OCI-LY1 (cell line): ENCODE data around the gene CDKN3.

ENCODE experiments used
- H2AFZ ChIP-seq: fragments of 200-600 bp; sonication (generic), shearing (Covaris generic); 2 replicates; pipeline ENCODE4 v1.6.0; 2014; ENCODE audit warnings: antibody characterized with exemption, mild to moderate bottlenecking, low read length
- H3F3A ChIP-seq: fragments of 200-600 bp; sonication (generic), shearing (Covaris generic); 2 replicates; pipeline ENCODE4 v1.6.0; 2014; ENCODE audit warnings: mild to moderate bottlenecking, antibody characterized with exemption, low read length, moderate library complexity; ENCODE audit not compliant: insufficient read depth
- H3K27ac ChIP-seq: fragments of 200-600 bp; sonication (generic); 2 replicates; pipeline ENCODE4 v1.5.1; 2014; ENCODE audit warnings: low read length, mixed run types, mild to moderate bottlenecking, low read depth; ENCODE audit not compliant: poor library complexity, severe bottlenecking
- H3K27me3 ChIP-seq: fragments of 200-600 bp; sonication (generic); 2 replicates; pipeline ENCODE4 v1.6.0; 2014; ENCODE audit warnings: antibody characterized with exemption, mild to moderate bottlenecking, low read length, moderate library complexity; ENCODE audit not compliant: insufficient read depth
- H3K36me3 ChIP-seq: fragments of 200-600 bp; sonication (generic); 2 replicates; pipeline ENCODE4 v1.6.1; 2014; ENCODE audit warnings: mild to moderate bottlenecking, antibody characterized with exemption, low read length, moderate library complexity, mixed read lengths; ENCODE audit not compliant: insufficient read depth
- H3K4me1 ChIP-seq: fragments of 200-600 bp; sonication (generic); 2 replicates; pipeline ENCODE4 v1.5.1; 2014; ENCODE audit warnings: mild to moderate bottlenecking, low read length, moderate library complexity; ENCODE audit not compliant: insufficient read depth, severe bottlenecking
- H3K4me2 ChIP-seq: fragments of 200-600 bp; sonication (generic), shearing (Covaris generic); 2 replicates; pipeline ENCODE4 v1.6.1; 2014; ENCODE audit warnings: low read length
- H3K4me3 ChIP-seq: fragments of 200-600 bp; sonication (generic); 2 replicates; pipeline ENCODE4 v1.5.1; 2014; ENCODE audit warnings: low read length, low read depth, mild to moderate bottlenecking, mixed read lengths; ENCODE audit not compliant: poor library complexity, severe bottlenecking
- H3K79me2 ChIP-seq: fragments of 200-600 bp; shearing (Covaris generic); 2 replicates; pipeline ENCODE4 v1.6.1; 2016; ENCODE audit warnings: mixed run types, low read length, mixed read lengths; ENCODE audit not compliant: insufficient read depth
- H3K9ac ChIP-seq: fragments of 200-600 bp; sonication (generic), shearing (Covaris generic); 2 replicates; pipeline ENCODE4 v1.6.1; 2014; ENCODE audit warnings: mild to moderate bottlenecking, low read length, mixed read lengths
- H3K9me2 ChIP-seq: fragments of 200-600 bp; sonication (generic), shearing (Covaris generic); 2 replicates; pipeline ENCODE4 v1.6.1; 2014; ENCODE audit warnings: low read depth, mild to moderate bottlenecking, low read length, mixed read lengths
- H3K9me3 ChIP-seq: fragments of 200-600 bp; shearing (Covaris generic); 2 replicates; pipeline ENCODE4 v1.6.1; 2014; ENCODE audit warnings: low read length, mixed read lengths
- H4K20me1 ChIP-seq: fragments of 200-600 bp; sonication (generic), shearing (Covaris generic); 2 replicates; pipeline ENCODE4 v1.6.0; 2016; ENCODE audit warnings: mild to moderate bottlenecking, low read length; ENCODE audit not compliant: insufficient read depth
- CTCF ChIP-seq: fragments of 200-600 bp; sonication (generic), shearing (Covaris generic); IDR thresholded peaks from 2 replicates; pipeline ENCODE4 v1.5.1; 2017; ENCODE audit warnings: mild to moderate bottlenecking, antibody characterized with exemption, low read length, moderate library complexity, mixed read lengths
- EZH2 ChIP-seq: fragments of 200-600 bp; sonication (generic), shearing (Covaris generic); IDR thresholded peaks from 2 replicates; pipeline ENCODE4 v1.8.0; 2017; ENCODE audit warnings: borderline replicate concordance, mixed run types, mild to moderate bottlenecking, antibody characterized with exemption, low read length, moderate library complexity, mixed read lengths

CDKN3 gene

GRCh38 chr14:54364555-54365415 is 32.0 kb upstream of the CDKN3 start:
- no peak overlapping the region for H3K27ac ChIP-seq
- H3K4me3 ChIP-seq = no peak overlapping the region
- no peak for TF ChIP-seq CTCF
- no peak overlapping the region for H2AFZ ChIP-seq
- no peak overlapping the region for H3K9ac ChIP-seq
- H3K4me1 ChIP-seq = no peaks in the 10 kb centered on the region
- no peaks in the 10 kb centered on the region for H4K20me1 ChIP-seq
- H3K9me3 ChIP-seq = no peaks in the 10 kb centered on the region
- no peaks in the 10 kb centered on the region for H3K36me3 ChIP-seq
- no peaks in the 10 kb centered on the region for H3K9me2 ChIP-seq
- no peaks in the 10 kb centered on the region for H3F3A ChIP-seq
- H3K79me2 ChIP-seq = no peaks in the 10 kb centered on the region
- H3K27me3 ChIP-seq = no peaks in the 10 kb centered on the region; the same call in 1 of the 2 replicates
- H3K4me2 ChIP-seq = no peak overlapping the region

- no peaks in the 10 kb centered on the region for H4K20me1 ChIP-seq
- H3K9me2 ChIP-seq = no peaks in the 10 kb centered on the region
- no peak overlapping the region for H2AFZ ChIP-seq
- H3F3A ChIP-seq = no peaks in the 10 kb centered on the region
- no peaks in the 10 kb centered on the region for H3K36me3 ChIP-seq
- H3K9me3 ChIP-seq = no peaks in the 10 kb centered on the region
- H3K79me2 ChIP-seq = no peaks in the 10 kb centered on the region
- no peak overlapping the region for H3K4me2 ChIP-seq
- TF ChIP-seq EZH2 (no peak), CTCF (peak; percentile 74)
- no peak overlapping the region for H3K27ac ChIP-seq
- H3K9ac ChIP-seq = no peak overlapping the region
- no peak overlapping the region for H3K4me3 ChIP-seq
- H3K4me1 ChIP-seq = no peaks in the 10 kb centered on the region
- H3K27me3 ChIP-seq = no peaks in the 10 kb centered on the region; the same call in 1 of the 2 replicates
Observed at GRCh38 chr14:54366736-54367735, 29.8 kb upstream of the CDKN3 start.

GRCh38 chr14:54368291-54368690 is 28.5 kb upstream of the CDKN3 start:
- H3F3A ChIP-seq = no peaks in the 10 kb centered on the region
- H3K27me3 ChIP-seq = no peaks in the 10 kb centered on the region; the same call in 1 of the 2 replicates
- TF ChIP-seq CTCF (no peak), EZH2 (no peak)
- H3K27ac ChIP-seq = no peak overlapping the region
- H3K9me2 ChIP-seq = no peaks in the 10 kb centered on the region
- H3K4me3 ChIP-seq = no peak overlapping the region
- no peaks in the 10 kb centered on the region for H3K36me3 ChIP-seq
- no peak overlapping the region for H2AFZ ChIP-seq
- no peaks in the 10 kb centered on the region for H3K9me3 ChIP-seq
- no peaks in the 10 kb centered on the region for H4K20me1 ChIP-seq
- H3K79me2 ChIP-seq = no peaks in the 10 kb centered on the region
- no peaks in the 10 kb centered on the region for H3K4me1 ChIP-seq
- H3K4me2 ChIP-seq = no peak overlapping the region
- H3K9ac ChIP-seq = no peak overlapping the region
